Calu3 (cell line): ENCODE results near the gene PILRB. TPM values are rescaled to one million over a fixed set of nuclear protein-coding genes. Genes with fewer than 3 reads are reported as not detected.
"Not testable (repeated sequence)": the region's sequence is repeated elsewhere in the genome, so short reads cannot be mapped to it uniquely, and the experiment has no call there.

ENCODE experiments used
- BruUV-seq: library from RNA; stranded (reverse); fragments of 400-500 nt; replicated peaks from 2 replicates; lab custom pipeline; 2021; lab: Mats Ljungman, UMichigan
- CTCF ChIA-PET: fragments of 300-600 bp; sonication (Branson Sonifier 250); formaldehyde crosslinking; loops from one replicate; lab custom pipeline; 2022; ENCODE audit warnings: antibody characterized with exemption; lab: Charles Lee
- DNase-seq: peaks from one replicate; pipeline ENCODE4 v3.0.0; 2022
- H3K27ac Mint-ChIP-seq: one replicate; pipeline ENCODE4 v1.8.0; 2022; ENCODE audit warnings: mixed read lengths; ENCODE audit not compliant: unreplicated experiment
- H3K27me3 Mint-ChIP-seq: one replicate; pipeline ENCODE4 v1.8.0; 2022; ENCODE audit warnings: mixed read lengths; ENCODE audit not compliant: unreplicated experiment
- H3K36me3 Mint-ChIP-seq: one replicate; pipeline ENCODE4 v1.8.0; 2022; ENCODE audit warnings: mild to moderate bottlenecking, moderate library complexity, mixed read lengths; ENCODE audit not compliant: insufficient read depth, unreplicated experiment
- H3K4me1 Mint-ChIP-seq: one replicate; pipeline ENCODE4 v1.8.0; 2022; ENCODE audit warnings: mild to moderate bottlenecking, low read depth, mixed read lengths; ENCODE audit not compliant: unreplicated experiment
- H3K4me3 Mint-ChIP-seq: one replicate; pipeline ENCODE4 v1.8.0; 2022; ENCODE audit warnings: mild to moderate bottlenecking, low read depth, moderate library complexity, mixed read lengths; ENCODE audit not compliant: unreplicated experiment
- H3K9me3 Mint-ChIP-seq: one replicate; pipeline ENCODE4 v1.8.0; 2022; ENCODE audit warnings: low read depth, mixed read lengths; ENCODE audit not compliant: unreplicated experiment
- intact Hi-C: fragments of 100-400 bp; cut with micrococcal nuclease; formaldehyde crosslinking; loops from one replicate; pipeline ENCODE4 v1.10.0; 2022; ENCODE audit not compliant: unreplicated experiment
- total RNA-seq: library from RNA; stranded (reverse); gene quantifications from 2 replicates; pipeline ENCODE4 v1.2.3, GENCODE V29; 2022
- TF ChIP-seq, protein P1 (sequence below): fragments of 200-600 bp; IDR thresholded peaks from one replicate; pipeline ENCODE4 v1.8.0; 2022; ENCODE audit warnings: antibody characterized with exemption; ENCODE audit not compliant: unreplicated experiment

The PILRB gene
- total RNA-seq, 1 experiment from 2014 or later = 40.0 TPM

DNA sequence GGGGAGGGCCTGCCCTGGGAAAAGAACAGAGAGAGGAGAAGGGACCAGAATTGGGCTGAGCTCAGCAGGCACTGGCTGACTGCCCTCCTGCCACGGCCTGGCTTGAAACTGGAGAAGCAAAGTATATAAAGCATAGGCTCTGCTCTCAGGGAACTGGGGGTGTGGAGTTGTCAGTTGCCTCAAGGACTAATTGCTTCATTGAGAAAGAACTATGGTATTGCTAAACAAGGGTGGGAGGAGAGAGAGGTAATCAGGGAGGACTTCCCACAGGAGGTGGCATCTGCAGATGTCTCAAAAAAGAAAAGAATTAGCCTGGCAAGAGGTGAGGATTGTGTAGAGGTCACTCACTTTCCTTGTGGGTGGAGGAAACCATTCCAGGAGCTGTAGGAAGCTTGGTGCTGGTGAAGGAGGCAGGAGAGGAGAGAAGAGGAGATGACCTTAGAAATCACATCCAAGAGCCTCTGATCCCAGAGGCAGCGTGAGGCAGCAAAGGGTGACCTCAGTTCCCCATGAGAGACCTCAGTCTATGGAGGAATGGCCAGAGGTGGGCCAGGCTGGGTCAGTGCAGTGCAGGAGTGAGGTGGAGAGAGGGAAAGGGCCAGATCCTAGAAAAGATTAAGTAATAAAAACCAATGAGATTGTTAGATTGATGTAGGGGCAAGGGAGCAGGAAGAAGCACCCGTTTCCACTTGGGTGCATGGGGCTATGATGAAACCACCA is 2.4 kb downstream of the PILRB start:
- Mint-ChIP-seq H3K9me3 (no peaks in the 10 kb centered on the region), H3K4me1 (no peaks in the 10 kb centered on the region), H3K4me3 (no peak overlapping the region), H3K36me3 (peaks cover 47% of the 10 kb centered on the region), H3K27ac (peak overlapping the region; percentile 16), H3K27me3 (no peaks in the 10 kb centered on the region)
- TF ChIP-seq, protein P1, sequence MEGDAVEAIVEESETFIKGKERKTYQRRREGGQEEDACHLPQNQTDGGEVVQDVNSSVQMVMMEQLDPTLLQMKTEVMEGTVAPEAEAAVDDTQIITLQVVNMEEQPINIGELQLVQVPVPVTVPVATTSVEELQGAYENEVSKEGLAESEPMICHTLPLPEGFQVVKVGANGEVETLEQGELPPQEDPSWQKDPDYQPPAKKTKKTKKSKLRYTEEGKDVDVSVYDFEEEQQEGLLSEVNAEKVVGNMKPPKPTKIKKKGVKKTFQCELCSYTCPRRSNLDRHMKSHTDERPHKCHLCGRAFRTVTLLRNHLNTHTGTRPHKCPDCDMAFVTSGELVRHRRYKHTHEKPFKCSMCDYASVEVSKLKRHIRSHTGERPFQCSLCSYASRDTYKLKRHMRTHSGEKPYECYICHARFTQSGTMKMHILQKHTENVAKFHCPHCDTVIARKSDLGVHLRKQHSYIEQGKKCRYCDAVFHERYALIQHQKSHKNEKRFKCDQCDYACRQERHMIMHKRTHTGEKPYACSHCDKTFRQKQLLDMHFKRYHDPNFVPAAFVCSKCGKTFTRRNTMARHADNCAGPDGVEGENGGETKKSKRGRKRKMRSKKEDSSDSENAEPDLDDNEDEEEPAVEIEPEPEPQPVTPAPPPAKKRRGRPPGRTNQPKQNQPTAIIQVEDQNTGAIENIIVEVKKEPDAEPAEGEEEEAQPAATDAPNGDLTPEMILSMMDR = no peak
- intact Hi-C loops = no loop called here
- BruUV-seq = no TSS peak
- no peak for DNase-seq
- CTCF ChIA-PET = no interaction called here

DNA sequence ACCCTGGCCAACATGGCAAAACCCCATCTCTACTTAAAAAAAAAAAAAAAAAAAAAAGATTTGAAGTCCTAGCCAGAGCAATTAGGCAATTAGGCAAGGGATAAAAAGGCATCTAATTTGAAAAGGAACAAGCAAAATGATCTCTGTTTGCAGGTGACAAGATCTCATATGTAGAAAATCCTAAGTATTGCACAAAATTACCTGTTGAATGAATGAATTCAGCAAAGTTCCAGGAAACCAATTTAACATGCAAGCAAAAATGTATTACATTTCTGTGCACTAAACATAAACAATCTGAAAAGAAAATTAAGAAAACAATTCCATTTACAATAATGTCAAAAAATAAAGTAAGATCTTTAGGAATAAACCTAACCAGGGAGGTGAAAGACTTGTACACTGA is 5.2 kb downstream of the PILRB start:
- no peak overlapping the region for H3K4me3 Mint-ChIP-seq
- H3K36me3 Mint-ChIP-seq = peaks cover 62% of the 10 kb centered on the region
- no peak overlapping the region for H3K27ac Mint-ChIP-seq
- TF ChIP-seq, protein P1 = no peak
- no peaks in the 10 kb centered on the region for H3K9me3 Mint-ChIP-seq
- no peaks in the 10 kb centered on the region for H3K4me1 Mint-ChIP-seq
- no TSS peak for BruUV-seq
- CTCF ChIA-PET = no interaction called here
- intact Hi-C loops = no loop called here
- no peaks in the 10 kb centered on the region for H3K27me3 Mint-ChIP-seq
- DNase-seq = no peak

DNA sequence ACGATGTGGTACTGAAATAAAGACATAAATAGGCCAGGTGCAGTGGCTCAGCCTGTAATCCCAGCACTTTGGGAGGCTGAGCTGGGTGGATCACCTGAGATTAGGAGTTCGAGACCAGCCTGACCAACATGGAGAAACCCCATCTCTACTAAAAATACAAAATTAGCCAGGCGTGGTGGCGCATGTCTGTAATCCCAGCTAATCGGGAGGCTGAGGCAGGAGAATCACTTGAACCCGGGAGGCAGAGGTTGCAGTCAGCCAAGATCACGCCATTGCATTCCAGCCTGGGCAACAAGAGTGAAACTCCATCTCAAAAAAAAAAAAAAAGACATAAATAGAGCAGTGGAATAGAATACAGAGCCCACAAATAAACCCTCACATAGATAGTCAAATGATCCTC is 5.9 kb downstream of the PILRB start:
- peaks cover 62% of the 10 kb centered on the region for H3K36me3 Mint-ChIP-seq
- BruUV-seq, H3K4me3 Mint-ChIP-seq, DNase-seq, H3K27me3 Mint-ChIP-seq, H3K27ac Mint-ChIP-seq, intact Hi-C loops, H3K9me3 Mint-ChIP-seq, H3K4me1 Mint-ChIP-seq: not testable (repeated sequence)
- CTCF ChIA-PET = interaction anchor here (0.6 kb wide), 1 partner anchor 935 kb away, joined by 4 read pairs; no protein-coding TSS in a partner anchor

DNA sequence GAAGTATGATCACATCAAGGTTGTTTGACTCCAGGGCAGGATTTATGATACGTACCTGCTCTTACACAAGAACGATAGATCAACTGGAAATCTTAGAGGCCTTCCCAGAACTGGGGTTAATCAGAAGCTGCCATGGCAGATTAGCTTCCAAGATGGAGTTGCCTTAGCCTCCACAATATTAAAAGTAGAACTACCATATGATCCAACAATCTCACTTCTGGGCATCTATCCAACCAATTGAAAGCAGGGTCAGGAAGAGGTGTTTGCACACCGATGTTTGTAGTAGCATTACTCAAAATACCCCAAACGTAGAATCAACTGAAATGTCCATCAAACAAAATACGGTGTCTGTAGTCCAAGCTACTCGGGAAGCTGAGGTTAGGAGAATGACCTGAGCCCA is 6.6 kb downstream of the PILRB start:
- H3K27me3 Mint-ChIP-seq = no peaks in the 10 kb centered on the region
- TF ChIP-seq, protein P1 = no peak
- no peak overlapping the region for H3K27ac Mint-ChIP-seq
- no peaks in the 10 kb centered on the region for H3K9me3 Mint-ChIP-seq
- intact Hi-C loops = no loop called here
- H3K36me3 Mint-ChIP-seq = peaks cover 57% of the 10 kb centered on the region
- H3K4me1 Mint-ChIP-seq = no peaks in the 10 kb centered on the region
- CTCF ChIA-PET = no interaction called here
- no TSS peak for BruUV-seq
- DNase-seq = no peak
- H3K4me3 Mint-ChIP-seq = no peak overlapping the region

DNA sequence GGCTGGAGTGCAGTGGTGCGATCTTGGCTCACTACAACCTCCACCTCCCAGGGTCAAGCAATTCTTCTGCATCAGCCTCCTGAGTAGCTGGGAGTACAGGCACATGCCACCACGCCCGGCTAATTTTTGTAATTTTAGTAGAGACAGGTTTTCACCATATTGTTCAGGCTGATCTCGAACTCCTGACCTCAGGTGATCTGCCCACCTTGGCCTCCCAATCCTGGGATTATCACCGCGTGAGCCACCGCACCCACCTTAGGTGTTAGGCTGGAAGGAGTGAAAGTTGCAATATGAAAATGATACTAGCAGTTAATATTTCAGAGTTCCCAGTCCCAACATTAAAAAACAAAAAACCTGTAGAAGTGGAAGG is 8.1 kb downstream of the PILRB start:
- DNase-seq, H3K9me3 Mint-ChIP-seq, BruUV-seq, intact Hi-C loops, H3K4me1 Mint-ChIP-seq, H3K27me3 Mint-ChIP-seq, H3K4me3 Mint-ChIP-seq: not testable (repeated sequence)
- CTCF ChIA-PET = interaction anchor here (0.6 kb wide), 1 partner anchor 11 kb away, joined by 3 read pairs; no protein-coding TSS in a partner anchor
- H3K36me3 Mint-ChIP-seq = peaks cover 51% of the 10 kb centered on the region
- H3K27ac Mint-ChIP-seq = peak overlapping the region; percentile 82
